ENCODE results near the gene TAB3. TPM values are rescaled to one million over a fixed set of nuclear protein-coding genes. Genes with fewer than 3 reads are reported as not detected.

The TAB3 gene
- total and polyA plus RNA-seq, 12 donors: 7.0 to 44.6 (median 22.1) TPM

GRCh38 chrX:30875957-30876356, 13.1 kb downstream of the TAB3 start:
- Histone ChIP-seq H3K4me3 (no peak overlapping the region), H3K9me3 (replicated peaks in 1 of 3) (no peaks in the 10 kb centered on the region), H3K4me1 (replicated peaks in 1 of 2) (peaks cover 0 to 6% of the 10 kb centered on the region in 2 donors), H3K27ac (no peak overlapping the region), H3K27me3 (no peaks in the 10 kb centered on the region), H3K36me3 (replicated peaks in 1 of 2) (no peaks in the 10 kb centered on the region)
- 53 to 67% (median 60%) methylated on average over 3 of the region's 3 CpGs for WGBS, 4 donors
- intact Hi-C loops (cut with DNase I): no loop called here
- no peak for TF ChIP-seq POLR2A (IDR thresholded peaks at IDR 0.05)
- TF ChIP-seq, protein P1, sequence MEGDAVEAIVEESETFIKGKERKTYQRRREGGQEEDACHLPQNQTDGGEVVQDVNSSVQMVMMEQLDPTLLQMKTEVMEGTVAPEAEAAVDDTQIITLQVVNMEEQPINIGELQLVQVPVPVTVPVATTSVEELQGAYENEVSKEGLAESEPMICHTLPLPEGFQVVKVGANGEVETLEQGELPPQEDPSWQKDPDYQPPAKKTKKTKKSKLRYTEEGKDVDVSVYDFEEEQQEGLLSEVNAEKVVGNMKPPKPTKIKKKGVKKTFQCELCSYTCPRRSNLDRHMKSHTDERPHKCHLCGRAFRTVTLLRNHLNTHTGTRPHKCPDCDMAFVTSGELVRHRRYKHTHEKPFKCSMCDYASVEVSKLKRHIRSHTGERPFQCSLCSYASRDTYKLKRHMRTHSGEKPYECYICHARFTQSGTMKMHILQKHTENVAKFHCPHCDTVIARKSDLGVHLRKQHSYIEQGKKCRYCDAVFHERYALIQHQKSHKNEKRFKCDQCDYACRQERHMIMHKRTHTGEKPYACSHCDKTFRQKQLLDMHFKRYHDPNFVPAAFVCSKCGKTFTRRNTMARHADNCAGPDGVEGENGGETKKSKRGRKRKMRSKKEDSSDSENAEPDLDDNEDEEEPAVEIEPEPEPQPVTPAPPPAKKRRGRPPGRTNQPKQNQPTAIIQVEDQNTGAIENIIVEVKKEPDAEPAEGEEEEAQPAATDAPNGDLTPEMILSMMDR (IDR thresholded peaks at IDR 0.05): no peak
- no peak for DNase-seq

DNA sequence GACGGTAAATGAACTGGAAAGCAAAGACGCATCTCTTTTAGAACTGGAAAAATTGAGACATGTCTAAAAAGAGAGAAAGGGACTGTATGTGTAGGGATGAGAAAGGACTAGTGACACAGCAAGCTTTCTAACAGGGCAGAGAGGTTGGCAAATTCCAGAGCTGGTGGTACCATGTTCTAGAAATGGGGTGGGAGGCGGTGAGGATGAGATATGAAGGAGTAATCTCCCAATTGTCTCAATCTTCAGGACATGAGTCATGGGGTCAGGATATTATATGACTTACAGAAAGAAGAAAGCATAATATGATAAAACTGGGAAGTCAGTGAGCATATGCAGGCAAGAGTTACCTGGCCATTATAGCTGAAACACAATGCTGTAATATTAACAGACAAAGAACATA, 14.2 kb downstream of the TAB3 start:
- 71 to 88% (median 85%) methylated on average over 3 of the region's 3 CpGs for WGBS, 4 donors
- intact Hi-C loops (cut with DNase I): no loop called here
- Histone ChIP-seq H3K4me1 (replicated peaks in 1 of 2) (peaks cover 0 to 6% of the 10 kb centered on the region in 2 donors), H3K4me3 (no peak overlapping the region), H3K27me3 (no peaks in the 10 kb centered on the region), H3K36me3 (replicated peaks in 1 of 2) (no peaks in the 10 kb centered on the region), H3K9me3 (replicated peaks in 1 of 3) (no peaks in the 10 kb centered on the region), H3K27ac (no peak overlapping the region)
- DNase-seq: no peak
- TF ChIP-seq, protein P1 (IDR thresholded peaks at IDR 0.05): no peak
- TF ChIP-seq POLR2A (IDR thresholded peaks at IDR 0.05): no peak

DNA sequence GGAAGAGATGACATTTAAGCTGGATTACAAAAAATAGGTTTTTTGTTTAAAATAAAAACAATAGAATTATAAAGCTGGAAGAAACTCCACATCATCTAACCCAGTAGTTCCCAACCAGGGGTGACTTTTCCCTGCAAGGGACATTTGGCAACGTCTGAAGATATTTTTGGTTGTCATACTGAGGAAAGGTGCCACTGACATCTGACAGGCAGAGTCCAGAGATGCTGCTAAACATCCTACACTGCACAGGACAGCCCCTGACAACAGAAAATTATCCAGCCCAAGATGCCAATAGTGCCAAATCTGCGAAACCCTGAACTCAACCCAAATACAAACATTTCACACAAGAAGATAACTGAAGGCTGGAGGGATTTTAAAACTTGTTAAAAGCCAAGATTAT, 18.5 kb downstream of the TAB3 start:
- Histone ChIP-seq H3K9me3 (replicated peaks in 1 of 3) (no peaks in the 10 kb centered on the region), H3K27me3 (no peaks in the 10 kb centered on the region), H3K27ac (no peak overlapping the region), H3K4me3 (no peak overlapping the region), H3K36me3 (replicated peaks in 1 of 2) (no peaks in the 10 kb centered on the region), H3K4me1 (replicated peaks in 1 of 2) (no peaks in the 10 kb centered on the region)
- no peak for TF ChIP-seq POLR2A (IDR thresholded peaks at IDR 0.05)
- TF ChIP-seq, protein P1 (IDR thresholded peaks at IDR 0.05): no peak
- 42 to 86% (median 69%) methylated on average over 2 of the region's 2 CpGs for WGBS, 4 donors
- no peak for DNase-seq
- intact Hi-C loops (cut with DNase I): no loop called here

DNA sequence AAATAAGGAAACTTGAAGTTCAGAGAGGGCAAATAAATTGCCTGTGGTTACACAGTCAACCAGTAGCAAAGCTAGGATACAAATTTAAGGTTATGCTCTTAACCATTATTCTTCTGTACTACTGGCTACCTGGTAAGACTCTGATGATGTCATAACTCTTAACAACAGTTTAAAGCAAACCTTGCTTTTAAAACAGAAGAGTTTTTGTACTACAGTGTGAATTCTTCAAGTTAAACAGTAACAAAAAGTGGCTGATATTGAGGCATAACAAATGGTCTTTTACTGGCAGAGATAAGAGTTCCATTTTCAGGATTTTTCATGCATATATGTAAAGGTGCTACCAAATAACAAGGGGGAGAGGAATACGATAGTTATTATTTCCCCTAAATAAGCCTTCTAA, 23.4 kb downstream of the TAB3 start:
- Histone ChIP-seq H3K36me3 (replicated peaks in 1 of 2) (no peaks in the 10 kb centered on the region), H3K4me3 (no peak overlapping the region), H3K9me3 (replicated peaks in 1 of 3) (no peaks in the 10 kb centered on the region), H3K27me3 (no peaks in the 10 kb centered on the region), H3K27ac (no peak overlapping the region), H3K4me1 (replicated peaks in 1 of 2) (no peaks in the 10 kb centered on the region)
- WGBS, 4 donors: 73 to 98% (median 85%) methylated on average over 1 of the region's 1 CpG
- intact Hi-C loops (cut with DNase I): no loop called here
- no peak for DNase-seq
- no peak for TF ChIP-seq POLR2A (IDR thresholded peaks at IDR 0.05)
- TF ChIP-seq, protein P1 (IDR thresholded peaks at IDR 0.05): no peak

All from adrenal gland (tissue), 12 donors.